HUDEP-2 (cell line): ENCODE results near the gene CMSS1.
"Not testable (repeated sequence)": the region's sequence is repeated elsewhere in the genome, so short reads cannot be mapped to it uniquely, and the experiment has no call there.

Experiments used
- DNase-seq, 76 experiments: peaks; one replicate each; lab custom pipeline; 2025; ENCODE audit not compliant: unreplicated experiment in 76 of 76; lab: John Stamatoyannopoulos, UW

The CMSS1 gene

DNA sequence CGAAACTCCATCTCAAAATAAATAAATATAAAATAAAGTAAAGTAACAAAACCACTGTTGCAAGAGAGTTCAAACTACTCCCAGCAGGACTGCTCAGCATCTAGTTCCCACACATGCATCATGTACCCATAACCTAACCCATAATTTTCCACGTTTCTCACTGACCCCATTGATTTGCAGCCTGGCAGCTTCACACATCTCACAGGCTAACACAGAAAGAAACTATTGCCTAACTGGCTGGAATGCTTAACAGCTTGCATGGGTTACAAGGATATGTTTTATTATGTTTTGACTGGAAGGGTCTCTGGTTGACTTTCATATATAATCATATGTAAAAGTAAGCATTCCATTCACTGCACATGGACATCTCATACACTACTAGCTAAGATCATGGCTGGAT is 387.5 kb downstream of the CMSS1 start:
- no peak for DNase-seq

- no peak for DNase-seq
These were observed 389.0 kb downstream of the CMSS1 start for GRCh38 chr3:100206687-100207086.

GRCh38 chr3:100207886-100208285 is 390.2 kb downstream of the CMSS1 start:
- no peak for DNase-seq

GRCh38 chr3:100209169-100209568 is 391.5 kb downstream of the CMSS1 start:
- DNase-seq: no peak

DNA sequence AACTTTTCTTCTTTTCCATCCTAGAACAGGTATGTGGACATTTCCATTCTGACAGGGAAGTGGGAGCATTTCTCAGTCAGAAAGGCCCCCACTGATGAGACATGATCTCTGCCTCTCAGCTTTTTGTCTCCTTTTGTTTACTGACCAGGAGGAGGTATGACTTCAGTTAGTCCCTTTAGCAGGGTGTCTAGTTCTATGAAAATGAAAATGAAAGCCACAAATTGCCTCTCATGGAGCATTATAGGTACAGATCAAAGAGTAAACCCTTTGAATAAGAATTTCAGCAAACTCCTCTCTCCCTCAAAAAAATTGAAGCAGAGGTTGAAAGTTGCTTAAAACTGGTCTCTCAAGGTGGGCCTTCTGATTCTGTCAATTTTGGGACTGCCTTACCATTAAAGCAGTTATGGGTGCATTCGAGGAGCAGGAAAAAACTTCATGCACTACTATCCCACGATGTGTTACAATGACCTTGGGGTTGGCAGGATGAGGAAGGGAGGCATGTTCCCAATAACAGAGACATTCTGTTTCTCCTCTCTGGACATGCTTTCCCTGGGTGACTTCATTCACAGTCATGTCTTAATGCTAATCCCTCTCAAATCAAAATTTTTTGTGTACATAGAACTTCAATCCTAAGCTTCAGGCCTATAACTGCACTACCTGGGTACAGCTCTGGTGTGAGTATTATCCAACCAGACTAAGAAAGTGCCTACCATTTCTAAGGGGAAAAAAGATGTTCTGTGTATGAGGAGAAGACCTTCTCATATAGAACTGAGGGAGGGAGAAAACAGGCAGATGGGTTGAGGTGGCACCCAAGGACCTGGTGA is 392.5 kb downstream of the CMSS1 start:
- no peak for DNase-seq

DNA sequence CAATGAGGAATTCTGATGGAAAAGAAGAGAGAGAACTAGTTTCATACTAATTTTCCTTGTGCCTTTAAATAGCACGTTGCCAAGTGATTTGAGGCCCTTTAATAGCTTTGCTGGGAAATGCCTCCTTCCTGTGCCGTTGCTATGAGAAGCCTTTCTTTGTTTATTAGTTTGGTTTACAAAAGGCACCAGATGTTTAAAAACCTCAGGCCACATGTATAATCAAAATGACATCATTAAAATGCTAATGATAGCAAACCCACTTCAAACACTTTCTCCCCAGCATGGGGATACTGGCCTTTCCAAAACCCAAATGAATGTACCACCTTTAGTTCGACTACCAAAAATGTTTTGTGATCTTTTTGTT is 393.1 kb downstream of the CMSS1 start:
- DNase-seq: no peak

DNA sequence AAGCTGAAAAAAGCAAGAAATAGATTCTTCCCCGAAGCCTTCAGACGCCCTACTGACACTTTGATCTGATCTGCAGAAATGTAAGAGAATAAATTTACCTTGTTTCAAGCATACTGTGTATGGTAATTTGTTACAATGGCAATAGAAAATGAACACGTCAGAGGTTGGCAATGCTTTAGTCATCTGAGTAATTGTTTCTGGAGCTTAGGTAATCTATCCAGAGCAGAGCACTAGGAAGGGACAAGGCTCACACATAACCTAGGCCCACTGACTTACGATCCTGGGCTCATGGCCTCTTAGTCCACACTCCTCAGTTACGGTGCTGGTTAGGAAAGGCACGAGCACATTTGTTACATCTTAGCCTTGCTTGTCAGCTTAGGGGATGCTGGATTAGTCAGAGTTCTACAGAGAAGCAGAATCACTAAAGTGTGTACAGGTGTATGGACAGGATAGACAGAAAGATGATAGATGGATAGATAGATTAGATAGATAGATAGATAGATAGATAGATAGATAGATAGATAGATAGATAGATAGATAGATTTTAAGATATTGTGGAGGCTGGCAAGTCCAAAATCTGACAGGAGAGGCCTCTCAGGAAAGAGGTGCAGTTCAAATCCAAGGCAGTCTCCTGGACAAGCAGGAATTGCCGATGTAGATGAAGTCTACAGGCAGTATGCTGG is 396.4 kb downstream of the CMSS1 start:
- DNase-seq: no peak

DNA sequence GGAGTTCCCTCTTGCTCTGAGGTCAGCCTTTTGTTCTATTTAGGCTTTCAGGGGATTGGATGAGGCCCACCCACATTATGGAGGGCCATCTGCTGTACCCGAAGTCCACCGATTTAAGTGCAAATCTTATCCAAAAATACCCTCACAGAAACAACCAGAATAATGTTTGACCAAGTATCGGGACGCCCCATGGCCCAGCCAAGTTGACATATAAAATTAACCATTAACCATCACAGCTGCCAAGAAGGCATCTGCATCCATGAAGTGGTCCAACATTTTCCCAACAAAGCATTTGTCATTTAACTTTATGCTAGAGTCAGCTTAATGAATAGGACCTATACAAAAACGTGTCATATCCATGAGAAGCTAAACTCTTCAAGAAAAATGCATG is 396.9 kb downstream of the CMSS1 start:
- no peak for DNase-seq

GRCh38 chr3:100216713-100217112 is 399.1 kb downstream of the CMSS1 start:
- DNase-seq: no peak

- no peak for DNase-seq
These were observed 403.5 kb downstream of the CMSS1 start for GRCh38 chr3:100221159-100221558.

GRCh38 chr3:100225193-100225592 is 407.5 kb downstream of the CMSS1 start:
- DNase-seq: no peak

GRCh38 chr3:100225883-100226282 is 408.2 kb downstream of the CMSS1 start:
- DNase-seq: no peak

GRCh38 chr3:100226712-100227429 is 409.2 kb downstream of the CMSS1 start:
- DNase-seq: no peak

DNA sequence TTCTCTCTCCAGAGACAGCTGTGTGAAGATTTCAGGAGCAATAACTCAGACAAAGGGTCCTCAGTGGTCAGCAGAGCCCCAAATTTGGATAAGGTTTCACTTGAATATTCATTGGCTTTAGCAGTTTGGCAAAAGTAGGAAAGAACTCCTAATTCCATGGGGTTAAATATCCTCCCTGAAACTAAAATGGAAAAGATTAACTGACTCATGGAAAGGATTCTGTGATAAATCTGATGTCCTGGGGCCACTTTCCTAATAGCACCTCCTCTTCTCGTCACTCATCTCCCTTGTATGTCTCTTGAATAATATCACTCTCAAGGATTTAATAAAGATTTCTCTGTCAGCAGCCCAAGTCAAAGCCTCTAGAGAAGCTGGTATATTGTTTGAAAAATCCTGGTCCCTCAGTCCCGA is 409.9 kb downstream of the CMSS1 start:
- no peak for DNase-seq

- DNase-seq: no peak
These were observed 410.6 kb downstream of the CMSS1 start for GRCh38 chr3:100228247-100228646.

DNA sequence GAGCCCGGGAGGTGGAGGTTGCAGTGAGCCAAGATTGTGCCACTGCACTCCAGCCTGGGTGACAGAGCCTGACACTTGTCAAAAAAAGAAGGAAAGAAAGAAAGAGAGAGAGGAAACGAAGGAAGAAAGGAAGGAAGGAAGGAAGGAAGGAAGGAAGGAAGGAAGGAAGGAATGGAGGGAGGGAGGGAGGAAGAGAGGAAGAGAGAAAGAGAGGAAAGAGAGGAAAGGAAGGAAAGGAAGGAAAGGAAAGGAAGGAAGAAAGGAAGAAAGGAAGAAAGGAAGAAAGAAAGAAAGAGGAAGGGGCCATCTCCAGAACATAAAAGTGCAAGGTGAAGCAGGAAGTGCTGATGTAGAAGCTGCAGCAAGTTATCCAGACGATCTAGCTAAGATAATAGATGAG is 411.5 kb downstream of the CMSS1 start:
- not testable (repeated sequence) for DNase-seq

DNA sequence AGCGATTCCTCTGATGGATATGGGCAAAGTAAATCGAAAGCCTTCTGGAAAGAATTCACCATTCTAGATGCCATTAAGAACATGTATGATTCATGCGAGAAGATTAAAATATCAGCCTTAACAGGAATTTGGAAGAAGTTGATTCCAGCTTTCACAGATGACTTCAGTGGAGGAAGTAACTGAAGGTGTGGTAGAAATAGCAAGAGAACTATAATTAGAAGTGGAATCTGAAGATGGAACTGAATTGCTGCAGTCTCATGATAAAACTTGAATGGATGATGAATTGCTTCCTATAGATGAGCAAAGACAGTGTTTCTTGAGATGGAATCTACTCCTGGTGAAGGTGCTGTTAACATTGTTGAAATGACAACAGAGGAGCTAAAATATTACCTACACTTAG is 413.0 kb downstream of the CMSS1 start:
- DNase-seq: no peak
